Ascending aorta (tissue), 2 donors: ENCODE data around the gene CD7. TPM values are rescaled to one million over a fixed set of nuclear protein-coding genes. Genes with fewer than 3 reads are reported as not detected.

Source experiments
- DNase-seq, 2 donors: peaks; one replicate each; pipeline ENCODE4 v3.0.0-alpha.2; 2019; ENCODE audit warnings: low spot score in 2 of 2
- H3K27ac ChIP-seq, 2 donors: fragments of 200-600 bp; sonication (generic); one replicate each; pipeline ENCODE4 v1.5.1; 2016 to 2017; ENCODE audit warnings: mild to moderate bottlenecking in 1 of 2
- H3K27me3 ChIP-seq: fragments of 200-600 bp; sonication (generic); one replicate; pipeline ENCODE4 v1.5.1; 2017
- H3K36me3 ChIP-seq, 2 donors: fragments of 200-600 bp; sonication (generic); one replicate each; pipeline ENCODE4 v1.5.1; 2016
- H3K4me1 ChIP-seq, 2 donors: fragments of 200-600 bp; sonication (generic); one replicate each; pipeline ENCODE4 v1.5.1; 2016 to 2017; ENCODE audit warnings: mild to moderate bottlenecking in 1 of 2
- H3K4me3 ChIP-seq, 2 donors: fragments of 200-600 bp; sonication (generic); one replicate each; pipeline ENCODE4 v1.5.1; 2016 to 2017; ENCODE audit warnings: mild to moderate bottlenecking in 1 of 2
- H3K9me3 ChIP-seq, 2 donors: fragments of 200-600 bp; sonication (generic); one replicate each; pipeline ENCODE4 v1.5.1; 2016
- intact Hi-C: fragments of 100-400 bp; cut with DNase I; formaldehyde crosslinking; loops from one replicate; pipeline ENCODE4 v1.15.1; 2023
- total RNA-seq: library from RNA; depleted of rRNA; stranded (reverse); fragments of >200 nt; gene quantifications from one replicate; pipeline ENCODE4 v1.1.0, GENCODE V29; 2016
- TF ChIP-seq, protein P1 (sequence below), 3 experiments: fragments of 200-600 bp in 2 of 3; fragments of 450-650 bp in 1 of 3; sonication (generic) in 2 of 3; IDR thresholded peaks; one replicate each; pipeline ENCODE4 v1.5.1; 2016 to 2019; ENCODE audit warnings: antibody characterized with exemption in 3 of 3, mild to moderate bottlenecking in 1 of 3, moderate library complexity in 1 of 3

The CD7 gene
- total RNA-seq, 1 donor from 2014 or later = 6.7 TPM

DNA sequence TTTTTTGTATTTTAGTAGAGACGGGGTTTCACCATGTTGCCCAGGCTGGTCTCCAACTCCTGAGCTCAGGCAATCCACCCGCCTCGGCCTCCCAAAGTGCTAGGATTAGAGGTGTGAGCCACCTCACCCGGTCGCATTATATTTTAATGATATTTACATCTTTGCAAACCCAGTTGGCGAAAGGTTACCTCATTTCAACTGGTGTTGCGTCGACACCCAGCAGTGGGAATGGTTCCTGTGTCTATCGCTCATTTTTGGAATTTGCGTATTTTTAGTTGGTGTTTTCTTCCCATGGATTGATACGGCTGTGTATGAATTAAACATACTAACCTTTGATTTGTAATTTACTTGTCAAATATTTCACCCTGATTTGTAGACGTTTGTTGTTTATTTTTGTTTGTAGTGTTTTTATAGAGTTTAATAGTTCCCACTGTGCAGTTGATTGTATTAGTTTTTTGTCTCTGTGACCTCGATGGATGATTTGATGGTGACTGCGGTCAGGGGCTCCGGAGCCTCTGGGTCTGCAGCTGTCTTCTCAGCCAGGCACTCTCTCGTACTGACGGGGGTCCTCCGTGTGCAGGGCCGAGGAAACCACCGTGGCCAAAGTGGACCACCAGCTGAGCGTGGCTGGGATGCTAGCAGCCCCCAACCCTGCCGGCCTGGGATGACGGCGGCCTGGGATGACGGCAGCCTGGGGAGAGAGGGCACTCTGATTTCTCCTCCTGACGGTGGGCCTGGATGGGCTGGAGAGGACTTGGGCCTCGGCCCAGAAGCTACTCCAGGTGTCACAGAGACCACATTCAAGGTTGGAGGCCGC, 4.0 kb downstream of the CD7 start:
- Histone ChIP-seq H3K4me3 (no peak overlapping the region), H3K9me3 (no peaks in the 10 kb centered on the region), H3K27ac (no peak overlapping the region), H3K36me3 (no peaks in the 10 kb centered on the region), H3K27me3 (peaks cover 17% of the 10 kb centered on the region), H3K4me1 (no peaks in the 10 kb centered on the region)
- no peak for DNase-seq
- intact Hi-C loops = no loop called here
- TF ChIP-seq, protein P1, sequence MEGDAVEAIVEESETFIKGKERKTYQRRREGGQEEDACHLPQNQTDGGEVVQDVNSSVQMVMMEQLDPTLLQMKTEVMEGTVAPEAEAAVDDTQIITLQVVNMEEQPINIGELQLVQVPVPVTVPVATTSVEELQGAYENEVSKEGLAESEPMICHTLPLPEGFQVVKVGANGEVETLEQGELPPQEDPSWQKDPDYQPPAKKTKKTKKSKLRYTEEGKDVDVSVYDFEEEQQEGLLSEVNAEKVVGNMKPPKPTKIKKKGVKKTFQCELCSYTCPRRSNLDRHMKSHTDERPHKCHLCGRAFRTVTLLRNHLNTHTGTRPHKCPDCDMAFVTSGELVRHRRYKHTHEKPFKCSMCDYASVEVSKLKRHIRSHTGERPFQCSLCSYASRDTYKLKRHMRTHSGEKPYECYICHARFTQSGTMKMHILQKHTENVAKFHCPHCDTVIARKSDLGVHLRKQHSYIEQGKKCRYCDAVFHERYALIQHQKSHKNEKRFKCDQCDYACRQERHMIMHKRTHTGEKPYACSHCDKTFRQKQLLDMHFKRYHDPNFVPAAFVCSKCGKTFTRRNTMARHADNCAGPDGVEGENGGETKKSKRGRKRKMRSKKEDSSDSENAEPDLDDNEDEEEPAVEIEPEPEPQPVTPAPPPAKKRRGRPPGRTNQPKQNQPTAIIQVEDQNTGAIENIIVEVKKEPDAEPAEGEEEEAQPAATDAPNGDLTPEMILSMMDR (IDR thresholded peaks at IDR 0.05) = no peak

GRCh38 chr17:82311971-82312370, 5.4 kb downstream of the CD7 start:
- Histone ChIP-seq H3K4me1 (no peaks in the 10 kb centered on the region), H3K27ac (no peak overlapping the region), H3K36me3 (no peaks in the 10 kb centered on the region), H3K9me3 (no peaks in the 10 kb centered on the region), H3K27me3 (peaks cover 17% of the 10 kb centered on the region), H3K4me3 (no peak overlapping the region)
- intact Hi-C loops = no loop called here
- TF ChIP-seq, protein P1 (IDR thresholded peaks at IDR 0.05) = no peak
- DNase-seq = no peak

GRCh38 chr17:82310877-82311276, 6.5 kb downstream of the CD7 start:
- H3K27ac ChIP-seq = no peak overlapping the region
- H3K36me3 ChIP-seq = no peaks in the 10 kb centered on the region
- no peaks in the 10 kb centered on the region for H3K4me1 ChIP-seq
- DNase-seq = no peak
- peaks cover 11% of the 10 kb centered on the region for H3K27me3 ChIP-seq
- intact Hi-C loops = no loop called here
- no peaks in the 10 kb centered on the region for H3K9me3 ChIP-seq
- H3K4me3 ChIP-seq = no peak overlapping the region
- TF ChIP-seq, protein P1 (IDR thresholded peaks at IDR 0.05) = no peak

- no peaks in the 10 kb centered on the region for H3K4me1 ChIP-seq
- peaks cover 4% of the 10 kb centered on the region for H3K27me3 ChIP-seq
- no peaks in the 10 kb centered on the region for H3K36me3 ChIP-seq
- H3K27ac ChIP-seq = no peak overlapping the region
- intact Hi-C loops = no loop called here
- H3K4me3 ChIP-seq = no peak overlapping the region
- DNase-seq = no peak
- TF ChIP-seq, protein P1 (IDR thresholded peaks at IDR 0.05) = no peak
- no peaks in the 10 kb centered on the region for H3K9me3 ChIP-seq
These were observed 7.5 kb downstream of the CD7 start for GRCh38 chr17:82309656-82310570.

- no peaks in the 10 kb centered on the region for H3K4me1 ChIP-seq
- no peaks in the 10 kb centered on the region for H3K36me3 ChIP-seq
- no peak overlapping the region for H3K27ac ChIP-seq
- intact Hi-C loops = no loop called here
- no peak overlapping the region for H3K4me3 ChIP-seq
- H3K9me3 ChIP-seq = no peaks in the 10 kb centered on the region
- H3K27me3 ChIP-seq = peaks cover 4% of the 10 kb centered on the region
- no peak for DNase-seq
- TF ChIP-seq, protein P1 (IDR thresholded peaks at IDR 0.05) = no peak
These were observed 11.6 kb downstream of the CD7 start for GRCh38 chr17:82305727-82306300.
